ENCODE results near the gene ACOXL.

- TF ChIP-seq POLR2AphosphoS5 (IDR thresholded peaks at IDR 0.05; ENCODE audit: control insufficient read depth, insufficient read depth, low read depth, low read length) (no peak), MAX (CRISPR knock-in tag; IDR thresholded peaks at IDR 0.05) (no peak), CTCF (IDR thresholded peaks at IDR 0.05 in 2 of 3, conservative IDR thresholded peaks at IDR 0.05 in 1 of 3; ENCODE audit: insufficient read depth in 2 of 3, low read depth in 1 of 3, low read length in 3 of 3) (no peak), MCM2 (IDR thresholded peaks at IDR 0.05; ENCODE audit: low read depth) (no peak), CCNT2 (IDR thresholded peaks at IDR 0.05; ENCODE audit: borderline replicate concordance, extremely low read depth, insufficient read length, low read depth, low read length) (peak; percentile 75)
These were observed 389.7 kb downstream of the ACOXL start for GRCh38 chr2:111121828-111122630.

Measured in K562 (cell line).